Type B pancreatic cell (in vitro differentiated cells): ENCODE measurements around the gene POU6F2. TPM values are rescaled to one million over a fixed set of nuclear protein-coding genes. Genes with fewer than 3 reads are reported as not detected.

Experiments used
- DNase-seq: peaks from one replicate; pipeline ENCODE4 v3.0.0; 2021; ENCODE audit warnings: mixed read lengths; ENCODE audit not compliant: unreplicated experiment; ENCODE audit errors: extremely low spot score
- H3K27ac Mint-ChIP-seq: 2 replicates; pipeline ENCODE4 v1.8.0; 2021; ENCODE audit warnings: mild to moderate bottlenecking, mixed read lengths
- H3K27me3 Mint-ChIP-seq: 2 replicates; pipeline ENCODE4 v1.8.0; 2021; ENCODE audit warnings: mixed read lengths
- H3K36me3 Mint-ChIP-seq: 2 replicates; pipeline ENCODE4 v1.8.0; 2021; ENCODE audit warnings: mixed read lengths
- H3K4me1 Mint-ChIP-seq: one replicate; pipeline ENCODE4 v1.8.0; 2021; ENCODE audit warnings: mixed read lengths; ENCODE audit not compliant: unreplicated experiment
- H3K4me3 Mint-ChIP-seq: 2 replicates; pipeline ENCODE4 v1.8.0; 2021; ENCODE audit warnings: mild to moderate bottlenecking, mixed read lengths
- H3K9me3 Mint-ChIP-seq: 2 replicates; pipeline ENCODE4 v1.8.0; 2021; ENCODE audit warnings: mixed read lengths
- CTCF ChIP-seq: fragments of 200-600 bp; sonication (generic); conservative IDR thresholded peaks from 2 replicates; pipeline ENCODE4 v1.5.0; 2021; ENCODE audit warnings: antibody characterized with exemption, mild to moderate bottlenecking
- total RNA-seq: library from RNA; stranded (reverse); gene quantifications from 2 replicates; pipeline ENCODE4 v1.2.1, GENCODE V29; 2021; ENCODE audit warnings: low replicate concordance

Gene POU6F2
- total RNA-seq, 1 donor from 2014 or later: 1.4 TPM

GRCh38 chr7:39300276-39300675 lies 322.6 kb downstream of the POU6F2 start:
- Mint-ChIP-seq H3K27me3 (peaks cover 23% of the 10 kb centered on the region), H3K9me3 (no peaks in the 10 kb centered on the region), H3K27ac (no peak overlapping the region), H3K36me3 (no peaks in the 10 kb centered on the region), H3K4me1 (peaks cover 4% of the 10 kb centered on the region), H3K4me3 (no peak overlapping the region)
- no peak for DNase-seq
- TF ChIP-seq CTCF: no peak

GRCh38 chr7:39301543-39301942 lies 323.8 kb downstream of the POU6F2 start:
- no peak for DNase-seq
- peaks cover 4% of the 10 kb centered on the region for H3K4me1 Mint-ChIP-seq
- H3K27me3 Mint-ChIP-seq: peaks cover 19% of the 10 kb centered on the region
- no peaks in the 10 kb centered on the region for H3K9me3 Mint-ChIP-seq
- no peak for TF ChIP-seq CTCF
- H3K4me3 Mint-ChIP-seq: no peak overlapping the region
- H3K27ac Mint-ChIP-seq: no peak overlapping the region
- H3K36me3 Mint-ChIP-seq: no peaks in the 10 kb centered on the region

- peaks cover 4% of the 10 kb centered on the region for H3K4me1 Mint-ChIP-seq
- no peaks in the 10 kb centered on the region for H3K36me3 Mint-ChIP-seq
- TF ChIP-seq CTCF: no peak
- H3K27ac Mint-ChIP-seq: no peak overlapping the region
- H3K4me3 Mint-ChIP-seq: no peak overlapping the region
- DNase-seq: no peak
- peaks cover 16% of the 10 kb centered on the region for H3K27me3 Mint-ChIP-seq
- H3K9me3 Mint-ChIP-seq: no peaks in the 10 kb centered on the region
Observed at GRCh38 chr7:39304178-39304577, 326.5 kb downstream of the POU6F2 start.

- peaks cover 17% of the 10 kb centered on the region for H3K27me3 Mint-ChIP-seq
- peaks cover 4% of the 10 kb centered on the region for H3K4me1 Mint-ChIP-seq
- H3K27ac Mint-ChIP-seq: no peak overlapping the region
- TF ChIP-seq CTCF: no peak
- DNase-seq: no peak
- no peaks in the 10 kb centered on the region for H3K9me3 Mint-ChIP-seq
- H3K36me3 Mint-ChIP-seq: no peaks in the 10 kb centered on the region
- no peak overlapping the region for H3K4me3 Mint-ChIP-seq
Observed at GRCh38 chr7:39304668-39305405, 327.1 kb downstream of the POU6F2 start.

GRCh38 chr7:39306016-39306570 lies 328.4 kb downstream of the POU6F2 start:
- H3K27ac Mint-ChIP-seq: no peak overlapping the region
- H3K9me3 Mint-ChIP-seq: no peaks in the 10 kb centered on the region
- no peak for DNase-seq
- H3K4me3 Mint-ChIP-seq: no peak overlapping the region
- TF ChIP-seq CTCF: no peak
- peaks cover 17% of the 10 kb centered on the region for H3K27me3 Mint-ChIP-seq
- peaks cover 4% of the 10 kb centered on the region for H3K4me1 Mint-ChIP-seq
- H3K36me3 Mint-ChIP-seq: no peaks in the 10 kb centered on the region
